ENCODE measurements around the gene INPP5A.
"Not testable (repeated sequence)": the region's sequence is repeated elsewhere in the genome, so short reads cannot be mapped to it uniquely, and the experiment has no call there.

Gene INPP5A

GRCh38 chr10:132761395-132762060 is 223.9 kb downstream of the INPP5A start:
- Mint-ChIP-seq H3K4me1 (ENCODE audit: low read depth) (no peaks in the 10 kb centered on the region), H3K4me3 (no peak overlapping the region), H3K27me3 (no peaks in the 10 kb centered on the region), H3K36me3 (ENCODE audit: low read depth) (peaks cover 65% of the 10 kb centered on the region), H3K27ac (no peak overlapping the region), H3K9me3 (peaks cover 13% of the 10 kb centered on the region)
- intact Hi-C loops (cut with micrococcal nuclease), result no loop called here

- Mint-ChIP-seq H3K4me1 (ENCODE audit: low read depth) (no peaks in the 10 kb centered on the region), H3K27me3 (no peaks in the 10 kb centered on the region), H3K36me3 (ENCODE audit: low read depth) (peaks cover 64% of the 10 kb centered on the region), H3K4me3 (no peak overlapping the region), H3K9me3 (peaks cover 16% of the 10 kb centered on the region), H3K27ac (no peak overlapping the region)
- intact Hi-C loops (cut with micrococcal nuclease), result no loop called here
Observed at GRCh38 chr10:132762267-132762666, 224.7 kb downstream of the INPP5A start.

GRCh38 chr10:132763545-132763944 is 226.0 kb downstream of the INPP5A start:
- no peaks in the 10 kb centered on the region for H3K4me1 Mint-ChIP-seq (ENCODE audit: low read depth)
- H3K4me3 Mint-ChIP-seq, result no peak overlapping the region
- intact Hi-C loops (cut with micrococcal nuclease), result no loop called here
- peaks cover 73% of the 10 kb centered on the region for H3K36me3 Mint-ChIP-seq (ENCODE audit: low read depth)
- H3K27me3 Mint-ChIP-seq, result no peaks in the 10 kb centered on the region
- H3K27ac Mint-ChIP-seq, result no peak overlapping the region
- peaks cover 29% of the 10 kb centered on the region for H3K9me3 Mint-ChIP-seq

GRCh38 chr10:132764108-132764507 is 226.5 kb downstream of the INPP5A start:
- Mint-ChIP-seq H3K27ac (no peak overlapping the region), H3K4me3 (no peak overlapping the region), H3K36me3 (ENCODE audit: low read depth) (peaks cover 73% of the 10 kb centered on the region), H3K27me3 (no peaks in the 10 kb centered on the region), H3K9me3 (peaks cover 34% of the 10 kb centered on the region), H3K4me1 (ENCODE audit: low read depth) (no peaks in the 10 kb centered on the region)
- intact Hi-C loops (cut with micrococcal nuclease), result no loop called here

- Mint-ChIP-seq H3K27me3 (no peaks in the 10 kb centered on the region), H3K36me3 (ENCODE audit: low read depth) (peaks cover 73% of the 10 kb centered on the region), H3K4me3 (no peak overlapping the region), H3K4me1 (ENCODE audit: low read depth) (no peaks in the 10 kb centered on the region), H3K27ac (no peak overlapping the region), H3K9me3 (peaks cover 41% of the 10 kb centered on the region)
- intact Hi-C loops (cut with micrococcal nuclease), result no loop called here
Observed at GRCh38 chr10:132765435-132765834, 227.8 kb downstream of the INPP5A start.

- Mint-ChIP-seq H3K27ac (no peak overlapping the region), H3K4me3 (no peak overlapping the region), H3K27me3 (no peaks in the 10 kb centered on the region), H3K36me3 (ENCODE audit: low read depth) (peaks cover 75% of the 10 kb centered on the region), H3K9me3 (peaks cover 49% of the 10 kb centered on the region), H3K4me1 (ENCODE audit: low read depth) (no peaks in the 10 kb centered on the region)
- intact Hi-C loops (cut with micrococcal nuclease), result no loop called here
Observed at GRCh38 chr10:132766291-132766690, 228.7 kb downstream of the INPP5A start.

- intact Hi-C loops (cut with micrococcal nuclease), result no loop called here
- Mint-ChIP-seq H3K36me3 (ENCODE audit: low read depth) (peaks cover 77% of the 10 kb centered on the region), H3K4me1 (ENCODE audit: low read depth) (no peaks in the 10 kb centered on the region), H3K9me3 (peaks cover 51% of the 10 kb centered on the region), H3K4me3 (no peak overlapping the region), H3K27ac (no peak overlapping the region), H3K27me3 (no peaks in the 10 kb centered on the region)
Observed at GRCh38 chr10:132768346-132769248, 231.0 kb downstream of the INPP5A start.

DNA sequence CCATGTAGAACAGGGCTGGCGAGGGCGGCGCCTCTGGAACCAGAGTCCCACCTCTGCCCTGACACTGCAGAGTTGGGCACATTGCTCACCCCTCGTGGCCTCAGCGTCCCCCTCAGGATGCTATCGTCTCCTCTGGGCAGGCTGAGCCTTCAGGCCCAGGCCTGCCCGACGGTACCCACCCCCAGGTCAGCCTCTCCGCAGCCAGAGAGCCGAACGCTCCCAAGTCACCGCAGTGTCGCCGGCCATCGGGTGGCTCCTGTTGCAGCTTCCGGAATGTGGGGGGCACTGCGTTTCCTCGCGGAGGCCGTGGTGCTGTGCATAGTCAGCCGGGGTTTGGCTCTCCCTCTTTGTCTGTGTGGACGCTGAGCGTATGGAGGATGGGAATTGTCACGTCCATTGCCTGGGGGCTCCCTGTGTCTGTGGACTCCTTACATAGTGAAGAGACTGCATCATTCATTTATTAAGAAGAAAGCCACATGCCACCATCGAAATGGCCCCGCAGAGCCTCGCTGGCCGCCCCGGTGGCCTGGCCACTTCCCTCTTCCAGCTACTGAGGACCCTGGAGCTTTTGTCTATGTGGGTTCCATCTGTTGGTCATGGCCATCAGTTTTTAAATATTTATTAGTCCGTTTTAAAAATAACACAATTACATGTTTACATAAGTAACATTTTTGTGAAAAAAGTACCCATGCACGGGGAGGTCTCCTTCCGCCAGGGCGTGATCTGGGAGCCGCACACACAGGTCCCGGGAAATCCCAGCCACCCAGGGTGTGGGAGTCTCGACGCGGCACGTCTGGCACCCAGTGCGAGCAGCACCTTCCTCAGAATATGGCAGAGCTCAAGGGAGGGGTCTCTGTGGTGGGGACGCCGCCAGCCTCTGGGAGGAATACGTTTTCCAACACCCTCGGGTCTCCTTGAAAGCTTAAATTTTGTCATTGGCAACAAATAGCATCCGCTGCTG is 232.8 kb downstream of the INPP5A start:
- intact Hi-C loops (cut with micrococcal nuclease), result no loop called here
- H3K36me3 Mint-ChIP-seq (ENCODE audit: low read depth), result peaks cover 81% of the 10 kb centered on the region
- no peaks in the 10 kb centered on the region for H3K4me1 Mint-ChIP-seq (ENCODE audit: low read depth)
- no peak overlapping the region for H3K4me3 Mint-ChIP-seq
- no peak overlapping the region for H3K27ac Mint-ChIP-seq
- no peaks in the 10 kb centered on the region for H3K27me3 Mint-ChIP-seq
- H3K9me3 Mint-ChIP-seq, result peaks cover 50% of the 10 kb centered on the region

DNA sequence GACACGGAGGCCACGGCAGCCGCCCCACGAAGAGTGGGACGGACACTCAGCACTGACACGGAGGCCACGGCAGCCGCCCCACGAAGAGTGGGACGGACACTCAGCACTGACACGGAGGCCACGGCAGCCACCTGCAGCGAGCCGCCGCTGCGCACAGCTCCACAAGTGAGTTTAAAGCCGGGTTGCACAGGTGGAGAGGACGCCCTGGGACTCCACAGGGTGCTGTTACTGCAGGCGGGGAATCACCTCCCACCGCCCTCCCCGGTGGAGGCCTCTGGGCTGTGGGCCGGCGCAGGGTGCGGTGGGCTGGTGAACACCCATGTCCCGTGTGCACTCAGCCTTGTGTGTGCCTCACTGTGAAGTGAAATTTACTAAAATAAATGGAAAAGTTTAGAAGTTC is 235.2 kb downstream of the INPP5A start:
- H3K4me1 Mint-ChIP-seq (ENCODE audit: low read depth); H3K27me3 Mint-ChIP-seq; intact Hi-C loops (cut with micrococcal nuclease); H3K4me3 Mint-ChIP-seq; H3K27ac Mint-ChIP-seq: not testable (repeated sequence)
- H3K9me3 Mint-ChIP-seq, result peaks cover 30% of the 10 kb centered on the region
- peaks cover 83% of the 10 kb centered on the region for H3K36me3 Mint-ChIP-seq (ENCODE audit: low read depth)

DNA sequence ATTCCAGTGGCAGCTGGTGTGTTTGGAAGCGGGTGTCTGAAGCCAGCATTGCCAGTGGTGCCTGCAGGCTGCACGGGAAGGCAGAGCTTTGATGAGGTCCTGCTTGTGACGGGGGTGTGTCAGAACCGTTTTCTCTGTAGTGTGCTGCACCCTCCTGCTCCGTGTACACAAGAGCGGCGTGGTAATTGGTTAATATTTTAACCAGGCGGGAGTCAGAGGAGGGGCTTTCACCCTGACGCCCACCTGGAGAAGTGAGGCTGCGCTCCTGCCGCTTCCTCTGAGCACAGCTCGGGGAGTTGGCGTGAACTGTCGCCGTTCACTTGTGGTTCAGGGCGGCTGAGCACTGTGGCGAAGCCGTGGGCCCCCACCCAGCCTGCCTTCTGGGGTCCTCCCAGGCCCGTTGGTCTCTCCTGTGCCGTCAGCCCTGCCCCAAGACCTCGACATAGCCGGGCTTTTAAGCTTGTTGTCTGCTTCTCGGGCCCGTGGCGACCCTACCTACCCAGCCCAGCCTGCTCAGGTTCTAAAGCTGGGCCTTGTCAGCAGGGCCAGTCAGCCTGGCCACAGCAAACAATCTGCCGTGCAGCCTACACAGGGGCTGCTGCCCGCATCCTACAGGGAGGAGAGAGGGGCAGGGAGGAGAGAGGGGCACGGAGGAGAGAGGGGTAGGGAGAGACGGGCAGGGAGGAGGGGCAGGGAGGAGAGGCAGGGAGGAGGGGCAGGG is 236.8 kb downstream of the INPP5A start:
- intact Hi-C loops (cut with micrococcal nuclease), result no loop called here
- no peaks in the 10 kb centered on the region for H3K27me3 Mint-ChIP-seq
- no peak overlapping the region for H3K27ac Mint-ChIP-seq
- H3K36me3 Mint-ChIP-seq (ENCODE audit: low read depth), result peaks cover 83% of the 10 kb centered on the region
- H3K4me3 Mint-ChIP-seq, result no peak overlapping the region
- peaks cover 15% of the 10 kb centered on the region for H3K9me3 Mint-ChIP-seq
- no peaks in the 10 kb centered on the region for H3K4me1 Mint-ChIP-seq (ENCODE audit: low read depth)

GRCh38 chr10:132774902-132775863 is 237.6 kb downstream of the INPP5A start:
- Mint-ChIP-seq H3K4me1 (ENCODE audit: low read depth) (no peaks in the 10 kb centered on the region), H3K36me3 (ENCODE audit: low read depth) (peaks cover 83% of the 10 kb centered on the region), H3K27ac (no peak overlapping the region), H3K9me3 (peaks cover 13% of the 10 kb centered on the region), H3K27me3 (no peaks in the 10 kb centered on the region), H3K4me3 (no peak overlapping the region)
- intact Hi-C loops (cut with micrococcal nuclease), result no loop called here

DNA sequence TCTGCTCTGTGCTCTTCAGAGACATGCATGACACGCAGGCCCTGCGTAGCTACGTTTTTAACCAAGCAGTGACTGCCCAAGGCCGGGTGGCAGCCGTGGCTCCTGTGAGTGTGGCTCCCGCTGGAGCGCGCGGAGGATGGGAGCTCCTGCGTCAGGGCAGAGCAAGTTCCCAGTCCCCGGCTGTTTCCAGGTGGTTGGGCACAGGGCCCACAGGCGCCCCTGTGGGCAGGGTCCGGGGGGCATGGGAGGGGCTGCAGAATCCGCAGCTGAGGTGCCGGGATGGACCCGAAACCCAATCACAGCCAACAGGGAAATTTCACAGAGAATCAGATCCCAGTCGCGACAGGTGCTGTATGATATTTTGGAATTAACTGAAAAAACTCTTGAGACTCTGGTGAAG is 238.6 kb downstream of the INPP5A start:
- H3K36me3 Mint-ChIP-seq (ENCODE audit: low read depth), result peaks cover 83% of the 10 kb centered on the region
- no peaks in the 10 kb centered on the region for H3K4me1 Mint-ChIP-seq (ENCODE audit: low read depth)
- intact Hi-C loops (cut with micrococcal nuclease), result no loop called here
- H3K4me3 Mint-ChIP-seq, result no peak overlapping the region
- no peak overlapping the region for H3K27ac Mint-ChIP-seq
- no peaks in the 10 kb centered on the region for H3K27me3 Mint-ChIP-seq
- H3K9me3 Mint-ChIP-seq, result peaks cover 3% of the 10 kb centered on the region
